SK-N-SH treated with all-trans-retinoic acid at 6 μM for 48 hours (cell line): ENCODE measurements around the gene CCIN.
A peak's percentile ranks its signal among the peaks of the same experiment; 100 is the strongest.

ENCODE experiments used
- ATAC-seq: fragments of 200-7000 bp; cut with Tn5 transposase; 3 replicates; pipeline ENCODE4 v1.9.1; 2020; ENCODE audit warnings: mild to moderate bottlenecking, moderate library complexity
- ARNTL ChIP-seq: fragments of 450-650 bp; formaldehyde crosslinking; IDR thresholded peaks from 2 replicates; pipeline ENCODE4 v1.5.0; 2020; ENCODE audit warnings: low read depth, mild to moderate bottlenecking, moderate library complexity, borderline replicate concordance
- BACH2 ChIP-seq: fragments of 250-450 bp; sonication (Bioruptor Pico); IDR thresholded peaks from 2 replicates; pipeline ENCODE4 v1.9.0; 2021; ENCODE audit warnings: mild to moderate bottlenecking, borderline replicate concordance
- CREB5 ChIP-seq: fragments of 250-450 bp; sonication (Bioruptor Pico); IDR thresholded peaks from 2 replicates; pipeline ENCODE4 v1.5.1; 2020; ENCODE audit warnings: low read depth, mild to moderate bottlenecking, moderate library complexity
- CSDC2 ChIP-seq: fragments of 250-450 bp; sonication (Bioruptor Pico); IDR thresholded peaks from 2 replicates; pipeline ENCODE4 v1.5.0; 2020; ENCODE audit warnings: mild to moderate bottlenecking, moderate library complexity
- CSRNP3 ChIP-seq: fragments of 250-450 bp; sonication (Bioruptor Pico); IDR thresholded peaks from 2 replicates; pipeline ENCODE4 v1.5.1; 2021; ENCODE audit warnings: mild to moderate bottlenecking, moderate library complexity
- ESRRG ChIP-seq: fragments of 250-450 bp; sonication (Bioruptor Pico); IDR thresholded peaks from 2 replicates; pipeline ENCODE4 v1.6.1; 2021; ENCODE audit warnings: mild to moderate bottlenecking
- GLIS3 ChIP-seq: fragments of 250-450 bp; sonication (Bioruptor Pico); IDR thresholded peaks from 2 replicates; pipeline ENCODE4 v1.5.0; 2020; ENCODE audit warnings: mild to moderate bottlenecking, moderate library complexity
- OSR1 ChIP-seq: fragments of 250-450 bp; sonication (Bioruptor Pico); IDR thresholded peaks from 2 replicates; pipeline ENCODE4 v1.8.0; 2022; ENCODE audit warnings: moderate library complexity, mild to moderate bottlenecking, inconsistent platforms
- POU6F1 ChIP-seq: fragments of 250-450 bp; sonication (Bioruptor Pico); IDR thresholded peaks from 2 replicates; pipeline ENCODE4 v1.8.0; 2021; ENCODE audit warnings: low read depth, mild to moderate bottlenecking, moderate library complexity, borderline replicate concordance
- PPARA ChIP-seq: fragments of 250-450 bp; sonication (Bioruptor Pico); IDR thresholded peaks from 2 replicates; pipeline ENCODE4 v1.5.0; 2020; ENCODE audit warnings: mild to moderate bottlenecking, borderline replicate concordance
- RARB ChIP-seq: fragments of 250-450 bp; sonication (Bioruptor Pico); IDR thresholded peaks from 2 replicates; pipeline ENCODE4 v1.8.0; 2021; ENCODE audit warnings: mild to moderate bottlenecking, moderate library complexity
- SNAI2 ChIP-seq: fragments of 250-450 bp; sonication (Bioruptor Pico); IDR thresholded peaks from 2 replicates; pipeline ENCODE4 v1.5.0; 2020; ENCODE audit warnings: mild to moderate bottlenecking, moderate library complexity
- TCF4 ChIP-seq: fragments of 250-450 bp; sonication (Bioruptor Pico); IDR thresholded peaks from 2 replicates; pipeline ENCODE4 v1.8.0; 2021; ENCODE audit warnings: mild to moderate bottlenecking, moderate library complexity, borderline replicate concordance
- TOX ChIP-seq: fragments of 250-450 bp; sonication (Bioruptor Pico); IDR thresholded peaks from 2 replicates; pipeline ENCODE4 v1.8.0; 2021; ENCODE audit warnings: mild to moderate bottlenecking, moderate library complexity, borderline replicate concordance
- TSHZ2 ChIP-seq: fragments of 250-450 bp; sonication (Bioruptor Pico); IDR thresholded peaks from 2 replicates; pipeline ENCODE4 v1.5.0; 2020; ENCODE audit warnings: mild to moderate bottlenecking, moderate library complexity
- ZC3H10 ChIP-seq: fragments of 250-450 bp; sonication (Bioruptor Pico); IDR thresholded peaks from 2 replicates; pipeline ENCODE4 v1.5.1; 2021; ENCODE audit warnings: mild to moderate bottlenecking, moderate library complexity
- ZFP3 ChIP-seq: fragments of 250-450 bp; sonication (Bioruptor Pico); IDR thresholded peaks from 2 replicates; pipeline ENCODE4 v1.5.0; 2020; ENCODE audit warnings: mild to moderate bottlenecking, moderate library complexity
- ZFP30 ChIP-seq: fragments of 450-650 bp; formaldehyde crosslinking; IDR thresholded peaks from 2 replicates; pipeline ENCODE4 v1.5.0; 2022; ENCODE audit warnings: mild to moderate bottlenecking, moderate library complexity
- ZNF565 ChIP-seq: fragments of 450-650 bp; formaldehyde crosslinking; conservative IDR thresholded peaks from 2 replicates; pipeline ENCODE4 v1.5.0; 2020; ENCODE audit warnings: low read depth, mild to moderate bottlenecking, moderate library complexity
- ZNF8 ChIP-seq: fragments of 450-650 bp; formaldehyde crosslinking; IDR thresholded peaks from 2 replicates; pipeline ENCODE4 v1.5.0; 2020; ENCODE audit warnings: mild to moderate bottlenecking, moderate library complexity

CCIN gene

GRCh38 chr9:36208521-36209253, 39.5 kb downstream of the CCIN start:
- TF ChIP-seq BACH2 (CRISPR knock-in tag), result no peak
- peak; percentile 22; the same call in 1 of the 2 replicates for TF ChIP-seq TCF4 (CRISPR knock-in tag)
- peak; percentile 30; the same call in 1 of the 3 replicates for ATAC-seq

GRCh38 chr9:36210722-36211121, 41.5 kb downstream of the CCIN start:
- TF ChIP-seq TOX (CRISPR knock-in tag), result no peak
- TF ChIP-seq RARB (CRISPR knock-in tag), result no peak
- TF ChIP-seq CSDC2 (CRISPR knock-in tag), result no peak
- no peak for TF ChIP-seq BACH2 (CRISPR knock-in tag)
- TF ChIP-seq ZNF565 (CRISPR knock-in tag), result no peak
- no peak for TF ChIP-seq OSR1 (CRISPR knock-in tag)
- TF ChIP-seq POU6F1 (CRISPR knock-in tag), result no peak
- TF ChIP-seq ESRRG, result no peak
- TF ChIP-seq CSRNP3, result no peak
- no peak for TF ChIP-seq PPARA (CRISPR knock-in tag)
- no peak for TF ChIP-seq ZC3H10 (CRISPR knock-in tag)
- no peak for TF ChIP-seq ARNTL (CRISPR knock-in tag)
- no peak for TF ChIP-seq TCF4 (CRISPR knock-in tag)
- TF ChIP-seq SNAI2 (CRISPR knock-in tag), result no peak
- TF ChIP-seq CREB5, result no peak
- TF ChIP-seq ZNF8, result no peak
- no peak for TF ChIP-seq ZFP3
- no peak for TF ChIP-seq TSHZ2
- TF ChIP-seq GLIS3, result no peak
- TF ChIP-seq ZFP30 (CRISPR knock-in tag), result no peak
- TF ChIP-seq, all 23 proteins: peak for 0
- ATAC-seq, result no peak

- TF ChIP-seq BACH2 (CRISPR knock-in tag), result no peak
- no peak for TF ChIP-seq PPARA (CRISPR knock-in tag)
- no peak for TF ChIP-seq TCF4 (CRISPR knock-in tag)
- TF ChIP-seq ARNTL (CRISPR knock-in tag), result no peak
- TF ChIP-seq CREB5, result no peak
- no peak for TF ChIP-seq ZFP30 (CRISPR knock-in tag)
- TF ChIP-seq ZFP3, result no peak
- no peak for ATAC-seq
These were observed 42.3 kb downstream of the CCIN start for GRCh38 chr9:36211510-36211909.
